T-cell (primary cell): Measurements from ENCODE around the gene JDP2. TPM values are rescaled to one million over a fixed set of nuclear protein-coding genes. Genes with fewer than 3 reads are reported as not detected.

Source experiments
- ATAC-seq, 4 experiments: fragments of 200-7000 bp in 3 of 4; fragments of 150-1000 bp in 1 of 4; cut with Tn5 transposase; replicated peaks in 1 of 4; 1 replicate in 3 of 4; 2 replicates in 1 of 4; pipeline ENCODE4 v1.10.0; 2021; ENCODE audit warnings: moderate library complexity in 3 of 4, mild to moderate bottlenecking in 2 of 4, moderate number of reproducible peaks in 1 of 4
- CTCF ChIA-PET, 2 donors: fragments of 300-600 bp; sonication (Branson Sonifier 250); formaldehyde crosslinking; loops; one replicate each; lab custom pipeline; 2022; ENCODE audit warnings: antibody characterized with exemption in 2 of 2; lab: Charles Lee
- POLR2A ChIA-PET, 2 donors: fragments of 300-600 bp; sonication (Branson Sonifier 250); formaldehyde crosslinking; loops; one replicate each; lab custom pipeline; 2022; ENCODE audit warnings: antibody characterized with exemption in 2 of 2; lab: Charles Lee
- DNase-seq, 35 experiments: peaks; one replicate each; pipeline versions ENCODE4 v3.0.0 to v3.0.0-alpha.2; 2013 to 2023
- H3K27ac ChIP-seq: one replicate; pipeline ENCODE4 v1.5.1; 2013; ENCODE audit warnings: low read length
- H3K27me3 ChIP-seq, 2 experiments: replicated peaks in 1 of 2; 1 replicate in 1 of 2; 2 replicates in 1 of 2; pipeline versions ENCODE4 v1.6.1 to v1.7.0; 2013; ENCODE audit warnings: low read length in 1 of 2, mixed read lengths in 1 of 2; ENCODE audit not compliant: control insufficient read depth in 2 of 2, insufficient read depth in 2 of 2; ENCODE audit errors: extremely low read depth in 1 of 2
- H3K36me3 ChIP-seq, 2 donors: 1 replicate in 1 of 2; 2 replicates in 1 of 2; pipeline versions ENCODE4 v1.6.1 to v1.7.0; 2013; ENCODE audit warnings: low read length in 1 of 2; ENCODE audit not compliant: control insufficient read depth in 2 of 2, insufficient read depth in 1 of 2; ENCODE audit errors: extremely low read depth in 1 of 2
- H3K4me1 ChIP-seq, 2 experiments: 1 replicate in 1 of 2; 2 replicates in 1 of 2; pipeline versions ENCODE4 v1.6.1 to v1.7.0; 2013; ENCODE audit warnings: low read length in 2 of 2, mixed read lengths in 1 of 2; ENCODE audit not compliant: insufficient read depth in 2 of 2, control insufficient read depth in 1 of 2; ENCODE audit errors: extremely low read depth in 1 of 2
- H3K4me3 ChIP-seq, 2 donors: 1 replicate in 1 of 2; 2 replicates in 1 of 2; pipeline versions ENCODE4 v1.5.1 to v1.7.0; 2013; ENCODE audit warnings: mild to moderate bottlenecking in 2 of 2, low read length in 1 of 2, moderate library complexity in 1 of 2; ENCODE audit not compliant: control insufficient read depth in 1 of 2; ENCODE audit errors: extremely low read depth in 1 of 2
- H3K9me3 ChIP-seq: 2 replicates; pipeline ENCODE4 v1.7.0; 2013
- H3K27ac Mint-ChIP-seq, 2 donors: one replicate each; pipeline ENCODE4 v1.8.0; 2020 to 2021; ENCODE audit warnings: mild to moderate bottlenecking in 2 of 2, mixed read lengths in 2 of 2
- H3K27me3 Mint-ChIP-seq, 2 donors: one replicate each; pipeline ENCODE4 v1.8.0; 2021 to 2022; ENCODE audit warnings: mixed read lengths in 2 of 2
- H3K36me3 Mint-ChIP-seq: one replicate; pipeline ENCODE4 v1.8.0; 2021; ENCODE audit warnings: mixed read lengths
- H3K4me1 Mint-ChIP-seq, 3 donors: one replicate each; pipeline ENCODE4 v1.8.0; 2020 to 2022; ENCODE audit warnings: mixed read lengths in 3 of 3, mild to moderate bottlenecking in 1 of 3
- H3K4me3 Mint-ChIP-seq, 3 donors: one replicate each; pipeline ENCODE4 v1.8.0; 2020 to 2022; ENCODE audit warnings: mild to moderate bottlenecking in 3 of 3, mixed read lengths in 3 of 3, moderate library complexity in 3 of 3
- H3K9me3 Mint-ChIP-seq, 3 donors: one replicate each; pipeline ENCODE4 v1.8.0; 2020 to 2022; ENCODE audit warnings: mixed read lengths in 3 of 3
- WGBS: methylation state at CpG from one replicate; pipeline ENCODE4 v1.1.5; 2013; ENCODE audit warnings: missing lambda C conversion rate; ENCODE audit not compliant: insufficient coverage; 5-methylcytosine and 5-hydroxymethylcytosine counted together
- total RNA-seq, 35 experiments: library from RNA in 6 of 35; stranded (reverse) in 6 of 35; fragments of 120-200 nt in 1 of 35; gene quantifications; one replicate each; pipeline versions ENCODE4 v1.2.1 to v1.2.4 and lab custom pipeline; 2013 to 2026

JDP2 gene
- total RNA-seq, 5 donors from 2014 or later (not counting 1 experiment from before 2014, with no cell fraction given) = 0.45 to 0.93 (median 0.76) TPM

DNA sequence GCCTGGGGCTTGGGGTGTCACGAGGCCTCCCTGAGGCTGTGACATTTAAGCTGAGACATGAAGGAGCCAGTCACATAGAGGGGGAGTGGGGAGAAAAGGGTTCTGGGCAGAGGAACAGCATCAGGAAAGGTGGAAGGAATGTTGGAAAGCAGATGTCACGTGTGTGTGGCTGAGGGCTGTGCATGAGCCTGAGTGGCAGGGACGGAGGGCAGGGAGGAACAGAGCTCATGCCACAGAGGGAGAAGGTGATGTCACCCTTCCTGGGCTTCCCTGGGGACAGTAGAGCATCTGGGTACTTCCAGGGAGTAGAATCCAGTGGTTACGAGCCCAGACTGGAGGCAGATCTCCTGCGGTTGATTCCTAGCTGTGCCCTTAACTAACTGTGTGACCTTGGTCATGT, 32.0 kb upstream of the JDP2 start:
- no peaks in the 10 kb centered on the region for H3K36me3 ChIP-seq
- CTCF ChIA-PET = no interaction called here

GRCh38 chr14:75399321-75399720, 28.5 kb upstream of the JDP2 start:
- no peak for ATAC-seq

More for the DNA sequence above, 32.0 kb upstream of the JDP2 start:
- H3K4me1 Mint-ChIP-seq = peaks cover 3 to 9% (median 8%) of the 10 kb centered on the region in 3 donors
- H3K9me3 Mint-ChIP-seq = peaks cover 0 to 3% (median 0%) of the 10 kb centered on the region in 3 donors
- no peak overlapping the region for H3K4me3 ChIP-seq
- WGBS = 74% methylated on average over 3 of the region's 5 CpGs
- H3K9me3 ChIP-seq = no peaks in the 10 kb centered on the region
- H3K4me3 Mint-ChIP-seq = no peak overlapping the region
- no peak overlapping the region for H3K27ac Mint-ChIP-seq
- ATAC-seq (no peak), DNase-seq (no peak)
- POLR2A ChIA-PET = no interaction called here
- peaks cover 0 to 4% of the 10 kb centered on the region in 2 experiments for H3K4me1 ChIP-seq
- H3K36me3 Mint-ChIP-seq = no peaks in the 10 kb centered on the region
- no peak overlapping the region for H3K27ac ChIP-seq
- peaks cover 0 to 4% of the 10 kb centered on the region in 2 donors for H3K27me3 Mint-ChIP-seq
- H3K27me3 ChIP-seq = peaks cover 0 to 7% of the 10 kb centered on the region in 2 experiments

GRCh38 chr14:75399843-75400775, 27.7 kb upstream of the JDP2 start:
- Histone ChIP-seq H3K4me3 (no peak overlapping the region), H3K9me3 (no peaks in the 10 kb centered on the region), H3K4me1 (peaks cover 0 to 4% of the 10 kb centered on the region in 2 experiments), H3K36me3 (no peaks in the 10 kb centered on the region), H3K27me3 (peaks cover 0 to 8% of the 10 kb centered on the region in 2 experiments), H3K27ac (no peak overlapping the region)
- no peak overlapping the region for H3K27ac Mint-ChIP-seq
- POLR2A ChIA-PET = no interaction called here
- DNase-seq = no peak
- H3K4me3 Mint-ChIP-seq = no peak overlapping the region
- CTCF ChIA-PET = interaction anchor here in 1 of 2 donors (0.5 kb wide), 1 partner anchor 603 kb away, joined by 6 read pairs; no protein-coding TSS in a partner anchor
- no peak for ATAC-seq
- H3K36me3 Mint-ChIP-seq = no peaks in the 10 kb centered on the region
- H3K4me1 Mint-ChIP-seq = peaks cover 3 to 10% (median 8%) of the 10 kb centered on the region in 3 donors
- 46% methylated on average over 6 of the region's 7 CpGs for WGBS
- peaks cover 0 to 4% of the 10 kb centered on the region in 2 donors for H3K27me3 Mint-ChIP-seq
- H3K9me3 Mint-ChIP-seq = peaks cover 0 to 3% (median 0%) of the 10 kb centered on the region in 3 donors

More at GRCh38 chr14:75399321-75399720, 28.5 kb upstream of the JDP2 start:
- no peak overlapping the region for H3K27ac ChIP-seq
- H3K36me3 ChIP-seq = no peaks in the 10 kb centered on the region
- Mint-ChIP-seq H3K4me1 (peaks cover 3 to 10% (median 8%) of the 10 kb centered on the region in 3 donors), H3K27ac (no peak overlapping the region), H3K9me3 (peaks cover 0 to 3% (median 0%) of the 10 kb centered on the region in 3 donors), H3K4me3 (no peak overlapping the region), H3K27me3 (peaks cover 0 to 4% of the 10 kb centered on the region in 2 donors), H3K36me3 (no peaks in the 10 kb centered on the region)
- DNase-seq = no peak
- CTCF ChIA-PET = interaction anchor here in 1 of 2 donors (0.5 kb wide), 1 partner anchor 602 kb away, joined by 6 read pairs; no protein-coding TSS in a partner anchor
- POLR2A ChIA-PET = no interaction called here
- WGBS = no CpG with 5 or more reads among the region's 4 CpGs
- H3K9me3 ChIP-seq = no peaks in the 10 kb centered on the region
- H3K4me3 ChIP-seq = no peak overlapping the region
- peaks cover 0 to 4% of the 10 kb centered on the region in 2 experiments for H3K4me1 ChIP-seq
- peaks cover 0 to 8% of the 10 kb centered on the region in 2 experiments for H3K27me3 ChIP-seq

- no peaks in the 10 kb centered on the region for H3K36me3 ChIP-seq
- peaks cover 3 to 10% (median 8%) of the 10 kb centered on the region in 3 donors for H3K4me1 Mint-ChIP-seq
- no peaks in the 10 kb centered on the region for H3K27me3 Mint-ChIP-seq
- no peak overlapping the region for H3K27ac ChIP-seq
- no peak overlapping the region for H3K4me3 ChIP-seq
- no peak overlapping the region for H3K4me3 Mint-ChIP-seq
- H3K4me1 ChIP-seq = peaks cover 0 to 4% of the 10 kb centered on the region in 2 experiments
- no peaks in the 10 kb centered on the region for H3K36me3 Mint-ChIP-seq
- no peaks in the 10 kb centered on the region for H3K9me3 ChIP-seq
- H3K9me3 Mint-ChIP-seq = peaks cover 0 to 3% (median 0%) of the 10 kb centered on the region in 3 donors
- 86% methylated on average over 7 of the region's 10 CpGs for WGBS
- ATAC-seq (no peak), DNase-seq (no peak)
- POLR2A ChIA-PET = no interaction called here
- peaks cover 0 to 6% of the 10 kb centered on the region in 2 experiments for H3K27me3 ChIP-seq
- H3K27ac Mint-ChIP-seq = no peak overlapping the region
- CTCF ChIA-PET = no interaction called here
Measured at GRCh38 chr14:75401361-75401760, 26.5 kb upstream of the JDP2 start.

GRCh38 chr14:75402867-75403413, 24.9 kb upstream of the JDP2 start:
- 100% methylated on average over 1 of the region's 5 CpGs for WGBS

GRCh38 chr14:75404847-75405246, 23.0 kb upstream of the JDP2 start:
- no peak for DNase-seq
- H3K9me3 Mint-ChIP-seq = no peaks in the 10 kb centered on the region

More at GRCh38 chr14:75402867-75403413, 24.9 kb upstream of the JDP2 start:
- no peak for DNase-seq
- POLR2A ChIA-PET = no interaction called here
- Histone ChIP-seq H3K36me3 (no peaks in the 10 kb centered on the region), H3K9me3 (no peaks in the 10 kb centered on the region), H3K27ac (no peak overlapping the region), H3K4me3 (no peak overlapping the region), H3K4me1 (peaks cover 0 to 4% of the 10 kb centered on the region in 2 experiments), H3K27me3 (peaks cover 0 to 6% of the 10 kb centered on the region in 2 experiments)
- Mint-ChIP-seq H3K4me3 (no peak overlapping the region), H3K27me3 (no peaks in the 10 kb centered on the region), H3K9me3 (peaks cover 0 to 3% (median 0%) of the 10 kb centered on the region in 3 donors), H3K27ac (no peak overlapping the region), H3K36me3 (no peaks in the 10 kb centered on the region), H3K4me1 (peaks cover 3 to 10% (median 8%) of the 10 kb centered on the region in 3 donors)
- CTCF ChIA-PET = no interaction called here
- ATAC-seq = no peak

More at GRCh38 chr14:75404847-75405246, 23.0 kb upstream of the JDP2 start:
- no peaks in the 10 kb centered on the region for H3K36me3 Mint-ChIP-seq
- CTCF ChIA-PET = no interaction called here
- H3K27me3 Mint-ChIP-seq = no peaks in the 10 kb centered on the region
- H3K4me1 Mint-ChIP-seq = peaks cover 3 to 8% (median 8%) of the 10 kb centered on the region in 3 donors
- Histone ChIP-seq H3K27me3 (peaks cover 0 to 6% of the 10 kb centered on the region in 2 experiments), H3K4me3 (no peak overlapping the region), H3K27ac (no peak overlapping the region), H3K9me3 (no peaks in the 10 kb centered on the region), H3K4me1 (peaks cover 0 to 4% of the 10 kb centered on the region in 2 experiments), H3K36me3 (no peaks in the 10 kb centered on the region)
- no peak overlapping the region for H3K4me3 Mint-ChIP-seq
- H3K27ac Mint-ChIP-seq = no peak overlapping the region
- POLR2A ChIA-PET = no interaction called here
- no peak for ATAC-seq
- 100% methylated on average over 3 of the region's 4 CpGs for WGBS
